GM21786 (cell line): ENCODE measurements around the gene MLXIP.
"Not testable (repeated sequence)": the region's sequence is repeated elsewhere in the genome, so short reads cannot be mapped to it uniquely, and the experiment has no call there.

Source experiments
- ATAC-seq: cut with Tn5 transposase; IDR thresholded peaks from one replicate; pipeline ENCODE4 v1.9.1; 2021; ENCODE audit not compliant: unreplicated experiment

MLXIP gene

DNA sequence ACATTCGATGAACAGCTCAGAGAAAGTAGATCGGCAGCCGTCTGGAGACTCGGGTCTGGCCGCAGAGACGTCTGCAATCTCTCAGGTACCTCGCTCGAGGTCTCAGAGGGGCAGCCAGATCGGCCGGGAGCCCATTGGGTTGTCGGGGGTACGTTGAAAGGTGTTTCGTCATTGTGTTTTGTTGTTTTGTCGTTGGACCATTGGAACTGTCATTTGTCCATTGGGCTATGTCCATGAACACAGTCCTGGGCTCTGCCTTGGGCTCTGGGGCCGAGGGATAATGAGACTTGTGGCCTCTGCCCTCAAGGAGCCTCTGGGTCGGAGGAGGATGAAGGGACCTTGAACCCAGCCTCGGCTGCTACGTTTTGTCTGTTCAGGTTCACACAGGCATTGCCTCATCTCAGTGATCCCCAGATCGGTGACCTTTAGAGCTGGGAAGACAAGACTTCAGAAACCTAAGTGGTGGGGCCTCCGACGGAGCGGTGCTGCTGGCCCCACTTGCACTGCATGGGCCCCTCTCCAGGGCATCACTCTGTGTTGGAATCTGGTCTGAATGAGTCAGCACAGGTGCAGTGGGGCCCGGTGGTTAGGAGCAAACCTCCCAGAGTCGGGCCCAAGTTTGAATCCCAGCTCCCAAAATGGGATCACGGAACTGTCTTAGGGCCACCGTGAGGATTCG is 23.6 kb upstream of the MLXIP start:
- ATAC-seq, result no peak

GRCh38 chr12:122056406-122056805 is 22.1 kb upstream of the MLXIP start:
- ATAC-seq, result not testable (repeated sequence)

DNA sequence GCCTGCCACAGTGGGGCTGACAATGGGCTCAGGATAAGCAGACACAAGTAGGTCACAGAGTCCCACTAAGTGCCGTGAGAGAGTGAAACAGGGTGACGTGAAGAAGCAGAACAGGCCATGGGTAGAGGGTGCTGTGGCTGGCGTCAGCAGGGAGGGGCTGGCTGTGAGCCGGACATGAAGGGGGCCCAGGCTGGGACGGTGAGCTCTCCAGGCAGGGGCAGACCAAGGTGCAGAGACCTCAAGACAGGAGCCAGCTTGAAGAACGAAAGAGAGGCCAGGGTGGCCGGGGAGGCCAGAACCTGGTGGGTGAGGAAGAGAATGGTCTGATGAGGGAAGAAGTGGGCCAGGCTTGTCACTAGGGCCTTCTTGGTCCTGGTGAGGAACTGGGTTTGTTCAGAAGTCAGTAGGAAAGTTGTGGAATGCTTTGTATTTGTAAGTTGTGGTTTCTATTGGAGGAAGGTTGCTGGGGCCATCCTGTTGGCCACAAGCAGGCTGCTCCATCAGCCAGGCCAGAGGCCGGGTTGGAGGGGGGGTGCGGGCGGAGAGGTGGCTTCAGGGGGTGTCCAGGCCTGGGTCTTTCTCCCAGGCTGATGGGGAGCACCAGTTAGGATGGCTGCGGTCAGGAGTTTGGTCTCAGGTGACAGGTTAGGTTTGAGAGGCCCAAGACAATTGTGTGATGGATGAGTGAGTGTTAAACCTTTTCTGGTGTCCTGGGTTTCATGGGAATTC is 21.4 kb upstream of the MLXIP start:
- no peak for ATAC-seq

GRCh38 chr12:122057769-122058168 is 20.8 kb upstream of the MLXIP start:
- ATAC-seq, result no peak

GRCh38 chr12:122058549-122059149 is 19.9 kb upstream of the MLXIP start:
- no peak for ATAC-seq

- no peak for ATAC-seq
These were observed 19.2 kb upstream of the MLXIP start for GRCh38 chr12:122059203-122059960.

DNA sequence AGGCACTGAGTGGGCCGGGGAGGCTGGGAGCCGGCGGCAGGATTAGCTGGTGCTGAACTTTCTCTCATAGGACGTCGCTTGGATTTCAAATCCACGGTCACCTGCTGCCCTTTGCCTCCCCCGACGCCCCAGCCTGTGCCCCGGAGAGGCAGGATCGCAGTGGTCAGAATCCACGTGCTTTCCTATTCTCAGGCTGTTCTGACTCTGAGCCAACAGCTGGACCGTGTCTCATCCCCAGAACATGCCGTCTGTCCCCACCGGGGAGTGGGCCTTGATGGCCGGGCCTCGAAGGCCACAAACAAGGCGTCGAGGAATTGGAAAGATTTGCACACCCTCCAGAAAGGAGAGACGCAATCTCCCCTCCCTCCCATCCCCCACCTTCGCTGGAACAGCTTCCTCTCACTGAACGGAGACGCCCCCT is 18.5 kb upstream of the MLXIP start:
- ATAC-seq, result no peak

DNA sequence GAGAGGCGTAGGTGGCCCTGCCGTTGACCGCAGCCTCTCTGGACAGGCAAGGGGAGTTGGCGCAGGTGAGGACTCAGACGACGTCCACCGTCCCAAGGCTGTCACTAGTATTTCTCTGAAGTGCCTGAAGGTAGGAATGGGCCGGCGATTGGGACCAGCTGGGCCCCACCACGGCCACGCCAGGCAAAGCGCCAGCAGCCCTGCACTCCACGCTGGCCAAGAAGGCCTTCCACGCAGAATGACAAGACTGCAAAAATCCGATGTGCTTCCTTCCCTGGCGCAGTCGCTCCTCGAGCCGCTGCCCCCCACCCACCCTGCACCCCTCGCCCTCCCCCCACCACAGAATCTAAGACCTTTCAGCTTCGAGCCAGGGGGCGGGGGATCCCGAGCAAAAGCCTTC is 17.3 kb upstream of the MLXIP start:
- no peak for ATAC-seq

DNA sequence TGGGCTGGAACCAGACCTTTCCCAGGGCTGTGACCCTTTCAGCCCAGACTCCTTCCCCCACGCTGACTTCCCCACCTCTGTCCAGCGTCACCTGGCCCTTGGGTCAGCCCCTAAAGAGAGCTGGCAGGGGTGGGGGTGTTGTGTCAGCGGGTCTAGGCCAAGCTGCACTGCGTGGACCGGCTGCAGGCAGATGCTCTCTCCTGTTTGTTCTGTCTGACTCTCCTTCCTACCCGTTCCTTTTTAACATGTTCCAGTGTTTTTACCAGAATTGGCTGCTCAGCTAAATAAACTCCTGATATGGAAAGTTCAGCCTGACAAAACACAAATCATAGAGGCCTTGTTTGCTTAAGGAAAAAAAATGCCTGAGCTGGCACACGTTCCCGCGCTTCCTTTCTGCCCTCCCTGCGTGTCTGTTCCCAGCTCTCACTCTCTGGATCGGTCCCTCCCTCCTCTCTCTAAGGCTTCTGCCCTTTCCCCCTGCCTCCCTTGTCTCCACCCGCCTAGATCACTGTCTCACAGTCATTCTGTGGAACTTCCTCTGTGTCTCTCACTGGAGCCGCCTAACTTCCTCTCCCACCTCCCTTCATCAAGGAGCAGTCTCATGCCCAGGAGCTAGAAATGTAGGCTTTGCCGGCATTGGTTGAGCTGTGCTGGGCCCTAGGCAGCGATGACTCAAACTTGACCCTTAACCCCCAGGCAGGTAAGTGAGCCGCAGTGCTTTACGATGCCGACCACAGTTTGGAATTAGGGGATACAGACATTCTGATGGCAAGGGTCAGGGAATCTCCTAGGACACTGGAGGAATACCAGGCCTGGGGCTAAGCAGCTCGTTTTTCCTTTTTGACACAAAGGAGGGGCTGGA is 15.5 kb upstream of the MLXIP start:
- ATAC-seq, result no peak

GRCh38 chr12:122063694-122064024 is 14.9 kb upstream of the MLXIP start:
- no peak for ATAC-seq

GRCh38 chr12:122064025-122064777 is 14.4 kb upstream of the MLXIP start:
- ATAC-seq, result no peak

DNA sequence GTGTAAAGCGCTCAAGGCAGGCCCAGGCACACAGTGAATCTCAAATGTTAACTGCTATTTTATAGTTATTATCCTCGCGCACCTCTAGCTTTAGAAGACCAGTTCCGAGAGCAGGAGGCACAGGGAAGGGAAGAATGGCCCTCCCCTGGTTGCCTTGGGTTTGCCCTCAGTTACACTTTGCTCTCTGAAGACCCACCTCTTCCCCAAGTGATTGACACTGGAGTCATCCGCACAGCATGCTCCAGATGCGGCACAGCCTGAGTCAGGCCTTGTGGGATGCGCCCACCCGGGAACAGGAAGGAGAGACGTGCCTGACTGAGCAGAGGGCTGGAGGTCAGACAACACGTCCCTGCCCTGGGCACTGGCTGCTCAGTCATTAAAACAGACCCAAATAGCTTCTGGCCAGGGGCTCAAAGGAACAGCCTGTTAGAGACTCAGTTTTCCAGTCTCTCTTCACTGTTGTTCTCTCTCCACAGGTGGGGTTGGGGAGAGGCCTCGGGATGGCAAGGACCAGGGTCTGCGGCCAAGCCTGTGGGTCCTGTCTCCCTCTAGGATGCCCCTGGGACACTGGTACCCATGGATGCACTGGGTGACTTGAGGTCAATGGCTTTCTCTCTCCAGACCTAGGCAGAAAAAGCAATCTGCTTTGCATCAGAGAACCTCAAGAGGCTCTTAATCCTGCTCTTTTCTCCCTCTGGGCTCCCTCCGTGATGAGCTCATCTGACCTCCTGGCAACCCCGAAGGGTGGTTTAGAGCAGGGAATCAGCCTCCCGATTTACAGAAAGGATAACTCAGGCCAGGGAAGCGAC is 13.6 kb upstream of the MLXIP start:
- ATAC-seq, result no peak

- peak; percentile 11 for ATAC-seq
These were observed 11.0 kb upstream of the MLXIP start for GRCh38 chr12:122067548-122067947.

GRCh38 chr12:122067966-122068365 is 10.6 kb upstream of the MLXIP start:
- ATAC-seq, result peak; percentile 89

DNA sequence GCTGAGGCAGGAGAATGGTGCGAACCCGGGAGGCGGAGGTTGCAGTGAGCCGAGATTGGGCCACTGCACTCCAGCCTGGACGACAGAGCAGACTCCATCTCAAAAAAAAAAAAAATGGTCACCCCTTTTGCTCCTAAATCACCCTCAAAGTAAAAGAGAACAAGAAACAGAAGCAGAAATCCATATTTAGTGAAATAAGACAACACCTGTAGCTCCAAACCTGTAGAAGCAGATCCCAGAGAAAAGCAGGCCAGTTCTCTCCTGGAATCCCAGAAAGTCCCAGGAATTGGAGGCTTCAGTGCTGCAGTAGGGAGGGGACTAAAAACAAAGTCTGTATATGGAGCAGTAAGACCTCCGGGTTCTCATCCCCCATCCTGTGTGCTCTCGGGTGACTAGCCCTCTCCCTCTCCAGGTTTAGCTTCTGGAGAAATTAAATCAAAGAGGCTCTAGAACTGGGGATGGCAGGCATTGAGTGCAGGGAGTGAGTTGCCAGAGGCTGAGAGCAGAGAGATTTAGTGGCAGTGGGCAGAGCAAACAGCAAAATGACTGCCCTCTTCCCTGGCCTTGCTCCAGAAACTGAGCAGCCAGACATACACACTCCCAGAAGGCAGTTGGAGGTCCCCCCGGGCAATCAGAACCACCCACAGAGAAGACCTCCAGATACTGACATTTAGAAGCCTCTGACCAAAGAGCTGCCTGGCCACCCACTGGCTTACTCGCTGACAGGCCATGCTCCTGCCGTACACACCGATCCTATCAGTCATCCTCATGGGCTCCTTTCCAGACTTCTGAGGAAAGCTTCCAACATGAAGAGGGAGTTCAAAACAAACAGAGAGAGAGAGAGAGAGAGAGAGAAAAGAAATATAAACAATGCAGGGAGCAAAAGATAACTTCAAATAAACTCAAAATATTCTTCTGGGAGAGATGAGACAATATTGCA is 6.3 kb upstream of the MLXIP start:
- no peak for ATAC-seq

GRCh38 chr12:122073815-122074214 is 4.7 kb upstream of the MLXIP start:
- ATAC-seq, result no peak

DNA sequence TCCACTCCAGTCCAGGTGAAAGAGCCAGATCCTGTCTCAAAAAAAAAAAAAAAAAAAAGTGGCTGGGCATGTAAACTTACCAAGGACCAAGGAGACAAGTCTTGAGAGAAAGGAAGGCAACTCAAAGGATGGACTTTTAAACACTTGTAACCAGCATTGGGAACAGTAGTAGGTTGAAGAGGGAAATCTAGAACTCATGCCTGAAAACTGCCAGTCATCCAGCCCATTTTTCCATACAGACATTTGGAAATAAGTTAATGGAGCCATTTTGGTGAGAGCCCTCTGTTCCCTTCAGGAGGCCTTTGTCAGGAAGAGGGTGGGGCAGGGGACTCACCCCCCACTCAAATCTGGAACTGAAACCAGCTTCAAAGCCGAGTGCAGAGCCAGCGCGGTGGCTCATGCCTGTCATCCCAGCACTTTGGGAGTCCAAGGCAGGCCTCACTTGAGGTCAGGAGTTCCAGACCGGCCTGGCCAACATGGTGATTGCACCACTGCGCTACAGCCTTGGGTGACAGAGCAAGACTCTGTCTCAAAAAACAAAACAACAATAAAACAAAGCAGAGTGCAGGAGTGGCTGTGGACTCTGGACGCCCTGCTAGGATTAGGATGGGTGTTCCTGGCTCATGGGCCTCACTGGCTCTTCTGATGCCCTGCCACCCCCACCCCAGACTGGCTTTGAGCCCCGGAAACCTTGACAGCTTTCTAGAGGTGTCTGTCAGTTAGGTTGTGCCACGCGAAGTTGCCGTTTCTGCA is 1.6 kb upstream of the MLXIP start:
- ATAC-seq, result no peak
